Neural crest cell (in vitro differentiated cells): Measurements from ENCODE around the gene CFAP97D1. TPM values are rescaled to one million over a fixed set of nuclear protein-coding genes. Genes with fewer than 3 reads are reported as not detected.

ENCODE experiments used
- DNase-seq: peaks from one replicate; pipeline ENCODE4 v3.0.0; 2021; ENCODE audit warnings: low read depth, mixed read lengths, low spot score
- H3K27ac Mint-ChIP-seq: one replicate; pipeline ENCODE4 v1.8.0; 2021; ENCODE audit warnings: mild to moderate bottlenecking, mixed read lengths; ENCODE audit not compliant: unreplicated experiment
- H3K27me3 Mint-ChIP-seq: 2 replicates; pipeline ENCODE4 v1.8.0; 2021; ENCODE audit warnings: low read depth, mild to moderate bottlenecking, mixed read lengths
- H3K36me3 Mint-ChIP-seq: 2 replicates; pipeline ENCODE4 v1.8.0; 2021; ENCODE audit warnings: low read depth, mild to moderate bottlenecking, mixed read lengths
- H3K4me1 Mint-ChIP-seq: 2 replicates; pipeline ENCODE4 v1.8.0; 2021; ENCODE audit warnings: mixed read lengths
- H3K4me3 Mint-ChIP-seq: one replicate; pipeline ENCODE4 v1.8.0; 2021; ENCODE audit warnings: mild to moderate bottlenecking, mixed read lengths
- H3K9me3 Mint-ChIP-seq: 2 replicates; pipeline ENCODE4 v1.8.0; 2021; ENCODE audit warnings: mixed read lengths
- total RNA-seq: library from RNA; stranded (reverse); gene quantifications from 2 replicates; pipeline ENCODE4 v1.2.1, GENCODE V29; 2021
- TF ChIP-seq, protein P1 (sequence below): fragments of 200-600 bp; sonication (generic); conservative IDR thresholded peaks from 2 replicates; pipeline ENCODE4 v1.5.0; 2021; ENCODE audit warnings: antibody characterized with exemption, mild to moderate bottlenecking

The CFAP97D1 gene
- total RNA-seq, 1 donor from 2014 or later: not detected

- DNase-seq: no peak
These were observed 25.3 kb upstream of the CFAP97D1 start for GRCh38 chr17:43754947-43755346.

GRCh38 chr17:43755389-43755875 lies 24.8 kb upstream of the CFAP97D1 start:
- Mint-ChIP-seq H3K9me3 (no peaks in the 10 kb centered on the region), H3K36me3 (no peaks in the 10 kb centered on the region), H3K27ac (no peak overlapping the region), H3K27me3 (peaks cover 5% of the 10 kb centered on the region), H3K4me1 (peaks cover 34% of the 10 kb centered on the region), H3K4me3 (no peak overlapping the region)
- no peak for DNase-seq
- TF ChIP-seq, protein P1, sequence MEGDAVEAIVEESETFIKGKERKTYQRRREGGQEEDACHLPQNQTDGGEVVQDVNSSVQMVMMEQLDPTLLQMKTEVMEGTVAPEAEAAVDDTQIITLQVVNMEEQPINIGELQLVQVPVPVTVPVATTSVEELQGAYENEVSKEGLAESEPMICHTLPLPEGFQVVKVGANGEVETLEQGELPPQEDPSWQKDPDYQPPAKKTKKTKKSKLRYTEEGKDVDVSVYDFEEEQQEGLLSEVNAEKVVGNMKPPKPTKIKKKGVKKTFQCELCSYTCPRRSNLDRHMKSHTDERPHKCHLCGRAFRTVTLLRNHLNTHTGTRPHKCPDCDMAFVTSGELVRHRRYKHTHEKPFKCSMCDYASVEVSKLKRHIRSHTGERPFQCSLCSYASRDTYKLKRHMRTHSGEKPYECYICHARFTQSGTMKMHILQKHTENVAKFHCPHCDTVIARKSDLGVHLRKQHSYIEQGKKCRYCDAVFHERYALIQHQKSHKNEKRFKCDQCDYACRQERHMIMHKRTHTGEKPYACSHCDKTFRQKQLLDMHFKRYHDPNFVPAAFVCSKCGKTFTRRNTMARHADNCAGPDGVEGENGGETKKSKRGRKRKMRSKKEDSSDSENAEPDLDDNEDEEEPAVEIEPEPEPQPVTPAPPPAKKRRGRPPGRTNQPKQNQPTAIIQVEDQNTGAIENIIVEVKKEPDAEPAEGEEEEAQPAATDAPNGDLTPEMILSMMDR: no peak

More at GRCh38 chr17:43754947-43755346, 25.3 kb upstream of the CFAP97D1 start:
- Mint-ChIP-seq H3K9me3 (no peaks in the 10 kb centered on the region), H3K4me3 (no peak overlapping the region), H3K4me1 (peaks cover 29% of the 10 kb centered on the region), H3K27me3 (peaks cover 5% of the 10 kb centered on the region), H3K36me3 (no peaks in the 10 kb centered on the region), H3K27ac (no peak overlapping the region)
- TF ChIP-seq, protein P1: no peak

GRCh38 chr17:43756201-43756600 lies 24.0 kb upstream of the CFAP97D1 start:
- no peak overlapping the region for H3K4me3 Mint-ChIP-seq
- peaks cover 5% of the 10 kb centered on the region for H3K27me3 Mint-ChIP-seq
- peaks cover 37% of the 10 kb centered on the region for H3K4me1 Mint-ChIP-seq
- no peaks in the 10 kb centered on the region for H3K36me3 Mint-ChIP-seq
- H3K9me3 Mint-ChIP-seq: no peaks in the 10 kb centered on the region
- H3K27ac Mint-ChIP-seq: no peak overlapping the region
- no peak for DNase-seq
- TF ChIP-seq, protein P1: no peak

DNA sequence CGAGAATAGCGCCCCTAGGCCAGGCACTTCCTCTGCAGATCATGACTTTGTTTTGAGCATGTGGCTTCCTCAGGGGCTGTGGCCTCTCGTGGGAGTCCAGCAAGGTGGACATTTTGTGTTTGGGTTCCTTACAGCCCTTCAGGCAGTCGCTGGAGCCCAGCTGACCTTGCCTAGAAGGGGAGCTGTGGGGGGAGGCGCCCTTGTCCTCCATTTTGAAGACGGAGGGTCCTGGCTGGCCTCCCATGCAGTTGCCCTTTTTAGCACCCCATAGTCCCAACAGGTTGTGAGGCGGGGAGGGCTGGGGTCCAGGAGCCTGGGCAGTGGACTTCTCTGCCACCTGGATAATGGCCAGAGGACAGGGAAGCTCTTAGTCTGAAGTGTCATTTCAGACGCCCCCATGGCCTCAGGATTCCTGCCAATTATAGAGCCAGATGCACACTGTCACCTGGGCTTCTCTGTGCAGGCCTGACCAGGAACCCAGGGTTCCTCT lies 23.0 kb upstream of the CFAP97D1 start:
- Mint-ChIP-seq H3K27me3 (peaks cover 5% of the 10 kb centered on the region), H3K36me3 (no peaks in the 10 kb centered on the region), H3K27ac (no peak overlapping the region), H3K4me1 (peaks cover 37% of the 10 kb centered on the region), H3K9me3 (no peaks in the 10 kb centered on the region), H3K4me3 (no peak overlapping the region)
- TF ChIP-seq, protein P1: no peak
- DNase-seq: no peak

DNA sequence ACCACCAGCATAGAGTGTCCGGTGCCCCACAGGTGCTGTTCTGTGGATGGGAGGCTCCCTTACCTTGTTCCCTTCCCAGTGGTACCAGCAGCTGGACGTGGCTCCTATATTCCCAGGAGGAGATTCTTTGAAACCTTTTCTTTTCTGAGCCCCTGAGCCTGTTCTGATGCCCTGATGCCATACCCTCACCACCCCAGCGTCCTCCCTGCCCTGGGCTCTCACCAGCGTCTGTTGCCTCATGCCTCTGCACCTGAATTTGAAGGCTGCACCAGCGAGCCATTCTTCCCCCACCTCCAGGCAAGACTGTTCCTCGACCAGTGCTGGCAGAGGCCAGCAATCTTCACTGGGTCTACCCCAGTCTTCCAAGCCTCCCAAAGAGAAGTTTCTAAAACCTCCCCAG lies 22.1 kb upstream of the CFAP97D1 start:
- Mint-ChIP-seq H3K27ac (peak overlapping the region; percentile 6), H3K27me3 (peaks cover 5% of the 10 kb centered on the region), H3K4me3 (no peak overlapping the region), H3K36me3 (no peaks in the 10 kb centered on the region), H3K9me3 (no peaks in the 10 kb centered on the region), H3K4me1 (peaks cover 37% of the 10 kb centered on the region)
- TF ChIP-seq, protein P1: no peak
- no peak for DNase-seq
